Neuronal stem cell (in vitro differentiated cells): ENCODE measurements around the gene PTPRU.

Source experiments
- DNase-seq: peaks from one replicate; pipeline ENCODE4 v3.0.0-alpha.2; 2013; ENCODE audit warnings: low spot score
- H2AFZ ChIP-seq: one replicate; pipeline ENCODE4 v1.6.1; 2013; ENCODE audit warnings: mild to moderate bottlenecking, low read length, inconsistent platforms
- H2AK5ac ChIP-seq: 2 replicates; pipeline ENCODE4 v1.6.1; 2013; ENCODE audit warnings: low read depth, mild to moderate bottlenecking, inconsistent platforms, low read length, moderate library complexity, mixed read lengths
- H2BK120ac ChIP-seq: 2 replicates; pipeline ENCODE4 v1.6.1; 2013; ENCODE audit warnings: low read depth, mild to moderate bottlenecking, inconsistent platforms, low read length, moderate library complexity, mixed read lengths
- H2BK12ac ChIP-seq: one replicate; pipeline ENCODE4 v1.6.1; 2013; ENCODE audit warnings: low read length, inconsistent platforms
- H2BK15ac ChIP-seq: 2 replicates; pipeline ENCODE4 v1.6.1; 2013; ENCODE audit warnings: mild to moderate bottlenecking, low read length, inconsistent platforms, mixed read lengths
- H2BK5ac ChIP-seq: one replicate; pipeline ENCODE4 v1.6.1; 2013; ENCODE audit warnings: inconsistent platforms, mild to moderate bottlenecking, low read length, moderate library complexity
- H3K14ac ChIP-seq: one replicate; pipeline ENCODE4 v1.6.1; 2013; ENCODE audit warnings: low read length, inconsistent platforms
- H3K18ac ChIP-seq: 2 replicates; pipeline ENCODE4 v1.6.1; 2013; ENCODE audit warnings: low read length, inconsistent platforms
- H3K23ac ChIP-seq: 2 replicates; pipeline ENCODE4 v1.6.1; 2013; ENCODE audit warnings: low read depth, mild to moderate bottlenecking, mixed read lengths, low read length, inconsistent platforms; ENCODE audit not compliant: poor library complexity
- H3K27ac ChIP-seq: replicated peaks from 3 replicates; pipeline ENCODE4 v1.5.1; 2013; ENCODE audit warnings: low read length, inconsistent platforms
- H3K27me3 ChIP-seq, 3 experiments: 2 replicates each; pipeline ENCODE4 v1.6.1; 2013; ENCODE audit warnings: low read length in 3 of 3, mild to moderate bottlenecking in 2 of 3, inconsistent platforms in 1 of 3, low read depth in 1 of 3, mixed read lengths in 1 of 3, moderate library complexity in 1 of 3; ENCODE audit not compliant: control insufficient read depth in 3 of 3, insufficient read depth in 3 of 3
- H3K36me3 ChIP-seq, 2 donors: replicated peaks in 1 of 2; 2 replicates each; pipeline ENCODE4 v1.6.1; 2013; ENCODE audit warnings: low read length in 2 of 2; ENCODE audit not compliant: control insufficient read depth in 2 of 2, insufficient read depth in 2 of 2
- H3K4ac ChIP-seq: 2 replicates; pipeline ENCODE4 v1.6.1; 2013; ENCODE audit warnings: inconsistent platforms, mild to moderate bottlenecking, low read length, moderate library complexity
- H3K4me1 ChIP-seq, 2 donors: 1 replicate in 1 of 2; 2 replicates in 1 of 2; pipeline ENCODE4 v1.6.1; 2013; ENCODE audit warnings: low read length in 2 of 2, low read depth in 1 of 2; ENCODE audit not compliant: control insufficient read depth in 2 of 2, insufficient read depth in 1 of 2
- H3K4me2 ChIP-seq: one replicate; pipeline ENCODE4 v1.6.1; 2013; ENCODE audit warnings: mild to moderate bottlenecking, low read length, inconsistent platforms; ENCODE audit not compliant: insufficient read depth, poor library complexity, severe bottlenecking
- H3K4me3 ChIP-seq, 2 donors: 2 replicates each; pipeline ENCODE4 v1.5.1; 2013; ENCODE audit warnings: low read length in 2 of 2, mild to moderate bottlenecking in 2 of 2, inconsistent platforms in 1 of 2, moderate library complexity in 1 of 2
- H3K79me1 ChIP-seq: one replicate; pipeline ENCODE4 v1.6.1; 2013; ENCODE audit warnings: low read depth, mild to moderate bottlenecking, inconsistent platforms, low read length, moderate library complexity
- H3K9ac ChIP-seq: one replicate; pipeline ENCODE4 v1.6.1; 2013; ENCODE audit warnings: mild to moderate bottlenecking, low read depth, low read length, inconsistent platforms; ENCODE audit not compliant: poor library complexity
- H3K9me3 ChIP-seq, 2 donors: replicated peaks in 1 of 2; 2 replicates each; pipeline versions ENCODE3 to v1.6.1; 2013; ENCODE audit warnings: low read length in 2 of 2, mild to moderate bottlenecking in 2 of 2, inconsistent platforms in 1 of 2, low read depth in 1 of 2, mixed read lengths in 1 of 2, moderate library complexity in 1 of 2; ENCODE audit not compliant: control insufficient read depth in 2 of 2, insufficient read depth in 1 of 2
- H4K8ac ChIP-seq: one replicate; pipeline ENCODE4 v1.6.1; 2013; ENCODE audit warnings: low read depth, mild to moderate bottlenecking, inconsistent platforms, low read length, moderate library complexity
- H4K91ac ChIP-seq: one replicate; pipeline ENCODE4 v1.6.1; 2013; ENCODE audit warnings: low read length, low read depth, mild to moderate bottlenecking, inconsistent platforms; ENCODE audit not compliant: poor library complexity
- WGBS, 2 donors: extraction: QIAGEN DNeasy Blood & Tissue Kit; methylation state at CpG; one replicate each; pipeline ENCODE4 v1.1.7; 2013; ENCODE audit warnings: missing lambda C conversion rate in 2 of 2, mixed read lengths in 1 of 2; ENCODE audit not compliant: insufficient read length in 2 of 2, insufficient replicate concordance in 1 of 2; ENCODE audit errors: extremely low coverage in 2 of 2; 5-methylcytosine and 5-hydroxymethylcytosine counted together

The PTPRU gene

GRCh38 chr1:29239142-29239541 lies 2.8 kb downstream of the PTPRU start:
- no peak overlapping the region for H3K27ac ChIP-seq
- WGBS, 2 donors = no CpG with 5 or more reads among the region's 7 CpGs

GRCh38 chr1:29240400-29240837 lies 4.1 kb downstream of the PTPRU start:
- H3K4ac ChIP-seq = no peak overlapping the region
- H3K36me3 ChIP-seq = no peaks in the 10 kb centered on the region
- no peak overlapping the region for H3K18ac ChIP-seq
- H2BK15ac ChIP-seq = no peak overlapping the region
- no peak overlapping the region for H3K23ac ChIP-seq
- H2AK5ac ChIP-seq = peak overlapping the region; percentile 56
- no peak overlapping the region for H3K4me3 ChIP-seq
- no peak overlapping the region for H2BK120ac ChIP-seq
- WGBS, 2 donors = no CpG with 5 or more reads among the region's 4 CpGs
- H3K4me1 ChIP-seq = peaks cover 23 to 34% of the 10 kb centered on the region in 2 donors
- peaks cover 8 to 47% (median 36%) of the 10 kb centered on the region in 3 experiments for H3K27me3 ChIP-seq
- H3K27ac ChIP-seq = no peak overlapping the region
- H3K9me3 ChIP-seq = peaks cover 0 to 6% of the 10 kb centered on the region in 2 donors
- no peak overlapping the region for H3K4me2 ChIP-seq
- H2BK12ac ChIP-seq = no peak overlapping the region
- peak overlapping the region; percentile 8 for H2BK5ac ChIP-seq
- no peak for DNase-seq
- no peak overlapping the region for H4K8ac ChIP-seq
- no peak overlapping the region for H4K91ac ChIP-seq
- no peak overlapping the region for H3K14ac ChIP-seq
- H3K9ac ChIP-seq = no peak overlapping the region
- no peak overlapping the region for H2AFZ ChIP-seq
- peaks cover 3% of the 10 kb centered on the region for H3K79me1 ChIP-seq

More at GRCh38 chr1:29239142-29239541, 2.8 kb downstream of the PTPRU start:
- H2BK15ac ChIP-seq = no peak overlapping the region
- no peak overlapping the region for H4K91ac ChIP-seq
- peaks cover 3% of the 10 kb centered on the region for H3K79me1 ChIP-seq
- H2BK12ac ChIP-seq = no peak overlapping the region
- H2BK120ac ChIP-seq = no peak overlapping the region
- no peak overlapping the region for H3K9ac ChIP-seq
- no peak overlapping the region for H3K23ac ChIP-seq
- no peak overlapping the region for H3K14ac ChIP-seq
- H3K4me2 ChIP-seq = no peak overlapping the region
- H3K27me3 ChIP-seq = peaks cover 8 to 56% (median 39%) of the 10 kb centered on the region in 3 experiments
- peaks cover 0 to 6% of the 10 kb centered on the region in 2 donors for H3K9me3 ChIP-seq
- no peak overlapping the region for H4K8ac ChIP-seq
- H3K18ac ChIP-seq = no peak overlapping the region
- H2BK5ac ChIP-seq = no peak overlapping the region
- no peak overlapping the region for H3K4ac ChIP-seq
- H3K4me1 ChIP-seq = peaks cover 23 to 34% of the 10 kb centered on the region in 2 donors
- peak overlapping the region; percentile 2 for H2AFZ ChIP-seq
- no peak for DNase-seq
- H2AK5ac ChIP-seq = peak overlapping the region; percentile 7
- H3K36me3 ChIP-seq = no peaks in the 10 kb centered on the region
- H3K4me3 ChIP-seq = no peak overlapping the region

DNA sequence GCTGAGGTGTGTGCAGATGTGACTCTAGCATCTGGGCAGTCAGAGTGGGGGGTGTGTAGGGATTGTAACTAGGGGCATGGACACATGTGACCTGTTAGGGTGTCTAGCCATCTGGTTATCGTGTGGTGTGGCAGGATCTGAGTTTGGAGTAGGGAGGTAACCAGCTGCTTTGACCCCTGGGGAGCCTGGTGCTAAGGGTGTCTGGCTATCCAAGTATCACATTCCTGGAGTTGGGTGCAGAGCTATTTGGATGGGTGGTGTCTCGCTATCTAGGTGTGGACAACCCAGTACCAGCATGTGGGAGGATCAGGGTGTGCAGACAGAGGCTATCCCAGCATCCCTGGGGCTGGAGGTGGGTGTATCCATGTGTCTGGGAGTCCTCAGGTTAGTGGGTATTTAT lies 4.7 kb downstream of the PTPRU start:
- H3K27me3 ChIP-seq = peaks cover 8 to 42% (median 34%) of the 10 kb centered on the region in 3 experiments
- no peaks in the 10 kb centered on the region for H3K36me3 ChIP-seq
- H3K27ac ChIP-seq = no peak overlapping the region
- H2BK12ac ChIP-seq = no peak overlapping the region
- peak overlapping the region; percentile 61 for H3K18ac ChIP-seq
- no peak overlapping the region for H3K4me3 ChIP-seq
- H3K4me1 ChIP-seq = peaks cover 23 to 35% of the 10 kb centered on the region in 2 donors
- no peak for DNase-seq
- peaks cover 0 to 6% of the 10 kb centered on the region in 2 donors for H3K9me3 ChIP-seq
- no CpG with 5 or more reads among the region's 2 CpGs for WGBS, 2 donors
- H3K9ac ChIP-seq = no peak overlapping the region
- peak overlapping the region; percentile 68 for H3K23ac ChIP-seq
- no peak overlapping the region for H3K4ac ChIP-seq
- peak overlapping the region; percentile 91 for H2BK15ac ChIP-seq
- no peak overlapping the region for H2AFZ ChIP-seq
- H4K8ac ChIP-seq = no peak overlapping the region
- H4K91ac ChIP-seq = no peak overlapping the region
- peaks cover 3% of the 10 kb centered on the region for H3K79me1 ChIP-seq
- peak overlapping the region; percentile 8 for H2BK5ac ChIP-seq
- H3K14ac ChIP-seq = no peak overlapping the region
- no peak overlapping the region for H3K4me2 ChIP-seq
- H2AK5ac ChIP-seq = peak overlapping the region; percentile 56
- H2BK120ac ChIP-seq = no peak overlapping the region

- Histone ChIP-seq H4K8ac (no peak overlapping the region), H3K4ac (no peak overlapping the region), H2AFZ (no peak overlapping the region), H3K36me3 (no peaks in the 10 kb centered on the region), H3K14ac (no peak overlapping the region), H3K9ac (peak overlapping the region; percentile 1), H4K91ac (no peak overlapping the region), H2BK5ac (no peak overlapping the region), H3K4me2 (no peak overlapping the region), H3K27ac (no peak overlapping the region), H2BK15ac (no peak overlapping the region), H3K4me1 (peaks cover 9 to 25% of the 10 kb centered on the region in 2 donors), H3K4me3 (no peak overlapping the region), H3K9me3 (no peaks in the 10 kb centered on the region), H2BK120ac (no peak overlapping the region), H2AK5ac (peak overlapping the region; percentile 88), H3K27me3 (peaks cover 0 to 27% (median 15%) of the 10 kb centered on the region in 3 experiments), H3K18ac (peak overlapping the region; percentile 23), H3K23ac (no peak overlapping the region), H3K79me1 (no peaks in the 10 kb centered on the region), H2BK12ac (no peak overlapping the region)
- DNase-seq = no peak
- no CpG with 5 or more reads among the region's 16 CpGs for WGBS, 2 donors
Measured at GRCh38 chr1:29243023-29243870, 6.9 kb downstream of the PTPRU start.
